ENCODE results near the gene MED12.
A peak's percentile ranks its signal among the peaks of the same experiment; 100 is the strongest.

Gene MED12

DNA sequence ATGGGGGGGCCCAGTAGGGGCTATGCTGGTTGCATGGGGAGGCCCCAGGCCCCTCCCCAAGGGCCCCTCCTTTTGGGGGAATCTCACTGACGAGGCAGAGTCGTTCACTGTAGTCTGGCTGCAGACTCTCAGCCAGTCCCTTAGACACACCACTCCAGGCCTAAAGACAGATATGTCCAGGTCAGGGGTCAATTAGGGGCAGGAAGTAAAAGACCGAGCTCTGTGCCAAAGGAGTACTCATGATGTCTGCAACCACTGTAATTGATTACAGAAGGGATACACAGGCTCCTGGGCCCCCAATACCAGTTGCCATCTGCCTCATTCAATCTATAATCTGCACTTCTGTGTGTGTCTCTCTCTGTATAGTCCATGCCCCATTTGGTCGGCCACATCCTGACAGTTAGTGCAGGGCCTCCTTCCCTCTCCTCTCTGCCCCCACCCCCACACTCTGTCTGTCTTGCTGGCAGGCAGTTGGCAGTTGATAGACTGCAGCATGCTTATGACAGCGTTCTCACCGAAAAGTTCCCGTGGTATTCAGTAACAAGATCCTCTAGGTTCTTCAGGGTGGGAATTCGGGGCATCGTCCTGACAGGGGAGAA is 10.5 kb upstream of the MED12 start:
- DNase-seq: peak; percentile 54

GRCh38 chrX:71109051-71109450 is 9.3 kb upstream of the MED12 start:
- peak; percentile 40 for DNase-seq

DNA sequence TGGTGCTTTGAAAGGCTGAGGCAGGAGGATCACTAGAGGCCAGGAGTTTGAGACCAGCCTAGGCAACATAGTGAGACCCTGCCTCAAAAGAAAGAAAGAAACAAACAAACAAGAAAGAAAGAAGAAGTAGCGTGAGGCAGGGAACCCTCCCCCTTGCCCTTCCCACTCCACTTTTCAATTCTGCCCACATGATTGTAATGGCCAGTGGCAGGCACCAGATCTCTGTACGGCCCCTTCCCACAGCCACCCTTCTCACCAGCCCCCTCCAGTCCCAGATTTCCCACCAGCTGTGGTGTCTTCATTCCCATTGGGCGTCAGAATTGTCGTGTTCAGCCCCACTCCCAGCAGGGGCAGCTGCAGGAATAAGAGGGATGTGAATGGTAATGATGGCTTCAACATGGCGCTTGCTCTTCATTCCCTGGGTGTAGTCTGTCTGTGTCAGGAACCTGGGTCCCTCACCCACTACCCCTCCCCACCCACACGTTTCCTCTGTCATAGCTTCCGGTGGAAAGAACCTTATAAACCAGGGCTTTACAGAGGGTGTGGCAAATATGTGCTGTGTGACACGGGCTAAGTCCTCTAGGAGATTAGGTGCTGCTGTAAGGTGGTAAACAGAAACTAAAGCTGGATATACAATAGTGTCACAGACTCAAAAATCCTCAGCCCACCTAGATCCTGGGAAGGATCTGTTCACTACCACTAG is 7.1 kb upstream of the MED12 start, which contains the start of gene IL2RG:
Gene IL2RG, minus strand, starts transcription at position 437 of the 703 bp plus-strand sequence. Its CDS starts 38 bp downstream, at position 399.
- DNase-seq: peak; percentile 92

DNA sequence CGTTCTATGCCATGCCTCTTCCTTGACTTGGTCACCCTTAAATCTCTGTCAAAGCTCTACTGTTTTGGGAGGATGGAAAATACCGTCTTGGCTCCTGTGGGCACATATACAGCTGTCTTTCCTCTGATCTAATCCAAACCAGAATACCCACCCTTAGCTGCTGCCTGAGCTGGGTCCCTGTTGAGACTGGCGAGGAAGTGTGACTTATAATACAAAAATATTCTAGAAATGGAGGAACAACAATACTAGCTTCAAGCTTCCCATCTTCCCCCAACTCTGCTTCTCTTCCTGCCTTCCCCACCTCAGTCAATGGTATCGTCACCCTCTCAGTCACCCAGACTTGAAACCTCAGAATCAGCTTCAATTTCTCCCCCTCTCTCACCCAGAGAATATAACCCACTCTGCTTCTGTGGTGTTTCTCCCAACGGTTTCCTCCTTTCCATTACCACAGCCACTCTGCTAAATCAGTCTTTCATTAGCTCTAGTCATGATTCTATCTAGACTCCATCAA is 6.4 kb upstream of the MED12 start:
- peak; percentile 63 for DNase-seq

DNA sequence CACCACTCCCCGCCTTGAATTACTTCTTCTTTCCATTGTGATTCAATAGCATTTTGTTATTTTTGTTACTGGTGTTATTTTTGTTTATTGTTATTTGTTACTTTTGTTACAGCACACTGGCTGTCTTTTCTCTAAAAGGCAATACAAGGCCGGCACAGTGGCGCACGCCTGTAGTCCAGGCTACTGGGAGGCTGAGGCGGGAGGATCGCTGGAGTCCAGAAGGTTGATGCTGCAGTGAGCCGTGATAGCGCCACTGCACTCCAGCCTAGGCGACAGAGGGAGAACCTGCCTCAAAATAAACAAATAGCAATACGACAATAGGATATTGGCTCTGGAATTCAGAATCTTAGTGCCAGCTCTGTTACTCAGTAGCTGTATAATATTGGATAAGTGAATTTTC is 1.0 kb upstream of the MED12 start:
- no peak for DNase-seq

- DNase-seq: no peak
These were observed 664 bp downstream of the MED12 start for GRCh38 chrX:71118985-71119535.

DNA sequence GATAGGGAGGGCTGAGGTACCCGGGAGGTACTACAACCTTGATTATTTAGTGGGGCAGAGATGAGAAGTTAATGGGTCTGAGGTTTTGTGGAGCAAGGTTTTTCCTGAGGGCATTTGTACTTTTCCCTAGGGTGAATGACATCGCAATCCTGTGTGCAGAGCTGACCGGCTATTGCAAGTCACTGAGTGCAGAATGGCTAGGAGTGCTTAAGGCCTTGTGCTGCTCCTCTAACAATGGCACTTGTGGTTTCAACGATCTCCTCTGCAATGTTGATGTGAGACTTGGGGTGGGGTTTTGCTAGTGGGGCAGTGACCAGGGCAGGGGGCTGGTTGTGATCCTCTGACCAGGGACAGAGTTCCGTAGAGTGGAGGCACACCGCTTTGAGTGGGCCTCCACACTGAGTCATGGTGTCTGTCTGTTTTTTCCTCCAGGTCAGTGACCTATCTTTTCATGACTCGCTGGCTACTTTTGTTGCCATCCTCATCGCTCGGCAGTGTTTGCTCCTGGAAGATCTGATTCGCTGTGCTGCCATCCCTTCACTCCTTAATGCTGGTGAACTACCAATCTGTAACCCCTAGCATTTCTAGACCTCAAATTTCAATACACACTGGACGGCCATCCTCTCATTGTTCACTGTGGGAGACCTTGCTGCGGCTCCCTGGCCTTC is 9.9 kb downstream of the MED12 start:
- no peak for DNase-seq

GRCh38 chrX:71128915-71129765 is 10.7 kb downstream of the MED12 start:
- DNase-seq: peak; percentile 83

- no peak for DNase-seq
These were observed 13.1 kb downstream of the MED12 start for GRCh38 chrX:71131510-71131909.

GRCh38 chrX:71140440-71140839 is 22.0 kb downstream of the MED12 start:
- no peak for DNase-seq

GRCh38 chrX:71143508-71143907 is 25.1 kb downstream of the MED12 start:
- DNase-seq: no peak

GRCh38 chrX:71144651-71145050 is 26.3 kb downstream of the MED12 start, which contains the start of gene NLGN3:
Gene NLGN3 (plus strand): TSS chrX:71144841. CDS start chrX:71147750, 2,909 bp downstream.
- DNase-seq: no peak

DNA sequence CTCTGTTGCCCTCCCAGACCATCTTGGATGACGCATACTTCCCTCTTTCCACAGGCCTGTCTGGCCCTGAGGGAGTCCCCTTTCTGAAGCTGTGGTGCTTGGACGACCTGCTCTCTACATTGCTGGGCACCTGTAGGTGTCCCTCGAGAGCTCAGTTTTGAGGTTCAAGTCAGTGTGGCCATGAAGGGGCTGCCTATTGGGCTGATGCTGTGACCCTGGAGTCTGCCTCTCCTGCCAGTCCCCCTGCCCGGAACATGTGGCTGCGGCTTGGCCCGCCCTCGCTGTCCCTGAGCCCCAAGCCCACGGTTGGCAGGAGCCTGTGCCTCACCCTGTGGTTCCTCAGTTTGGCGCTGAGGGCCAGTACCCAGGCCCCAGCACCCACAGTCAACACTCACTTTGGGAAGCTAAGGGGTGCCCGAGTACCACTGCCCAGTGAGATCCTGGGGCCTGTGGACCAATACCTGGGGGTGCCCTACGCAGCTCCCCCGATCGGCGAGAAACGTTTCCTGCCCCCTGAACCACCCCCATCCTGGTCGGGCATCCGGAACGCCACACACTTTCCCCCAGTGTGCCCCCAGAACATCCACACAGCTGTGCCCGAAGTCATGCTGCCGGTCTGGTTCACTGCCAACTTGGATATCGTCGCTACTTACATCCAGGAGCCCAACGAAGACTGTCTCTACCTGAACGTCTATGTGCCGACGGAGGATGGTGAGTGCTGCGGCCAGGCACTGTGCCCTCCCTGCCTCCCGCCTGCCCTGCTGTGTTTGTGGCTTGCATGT is 29.3 kb downstream of the MED12 start:
- no peak for DNase-seq

DNA sequence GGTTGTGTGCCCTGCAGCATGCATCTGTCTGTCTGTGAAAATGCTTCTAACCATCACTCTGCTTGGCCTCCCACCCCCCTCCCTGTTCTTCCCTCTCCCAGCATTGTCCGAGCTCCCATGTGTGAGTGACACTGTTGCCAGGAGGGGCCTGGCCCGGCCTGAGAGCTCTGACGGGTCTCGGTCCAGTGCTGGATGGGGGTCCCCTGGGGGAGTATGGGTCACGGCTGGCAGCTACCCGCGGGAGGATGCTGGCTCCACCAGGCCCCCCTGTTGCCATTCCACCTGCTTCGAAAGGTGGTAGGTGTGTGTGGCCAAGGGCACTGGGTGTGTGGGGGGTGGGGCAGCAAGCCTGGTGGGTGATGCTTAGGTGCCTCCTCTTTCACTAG is 29.9 kb downstream of the MED12 start:
- DNase-seq: no peak

GRCh38 chrX:71151366-71151765 is 33.0 kb downstream of the MED12 start:
- DNase-seq: no peak

- DNase-seq: no peak
These were observed 35.8 kb downstream of the MED12 start for GRCh38 chrX:71154196-71154595.

DNA sequence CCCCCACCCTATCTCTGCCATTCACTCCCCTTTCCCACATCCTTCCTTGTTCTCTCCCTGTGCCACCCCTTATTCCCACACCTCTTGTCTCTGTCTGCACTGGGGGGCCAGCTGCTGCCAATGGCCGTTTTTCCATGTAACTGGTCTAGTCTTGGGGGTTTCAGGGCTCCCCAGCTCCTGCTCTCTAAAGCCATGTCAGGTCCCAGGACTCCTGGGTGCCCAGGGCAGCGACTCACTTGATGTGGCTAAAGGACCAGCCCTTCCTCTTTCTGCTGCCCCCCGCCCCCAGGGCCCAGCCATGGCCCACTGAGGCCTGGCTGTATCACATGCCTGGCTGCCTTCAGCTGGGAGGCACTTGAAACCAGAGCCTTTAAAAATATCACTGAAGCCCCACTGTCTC is 36.2 kb downstream of the MED12 start:
- DNase-seq: no peak

DNA sequence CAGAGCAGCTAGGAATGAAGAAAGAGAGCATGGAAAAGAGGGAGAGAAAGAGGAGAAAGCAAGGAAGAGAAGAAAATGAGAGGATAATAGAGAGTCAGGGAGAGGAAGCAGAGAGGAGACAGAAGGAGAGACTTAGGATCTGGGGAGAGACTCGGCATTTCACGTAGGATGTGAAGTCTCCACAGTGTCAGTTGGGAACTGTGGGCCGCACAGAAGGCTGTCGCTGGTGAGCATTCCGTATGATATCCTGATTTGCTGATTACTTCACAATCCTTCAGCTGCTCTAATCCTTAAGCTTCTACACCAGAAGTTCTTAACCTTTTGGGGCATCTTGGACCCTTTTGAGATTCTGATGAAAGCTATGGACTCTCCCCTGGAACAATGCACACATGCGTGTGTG is 40.2 kb downstream of the MED12 start:
- DNase-seq: no peak

DNA sequence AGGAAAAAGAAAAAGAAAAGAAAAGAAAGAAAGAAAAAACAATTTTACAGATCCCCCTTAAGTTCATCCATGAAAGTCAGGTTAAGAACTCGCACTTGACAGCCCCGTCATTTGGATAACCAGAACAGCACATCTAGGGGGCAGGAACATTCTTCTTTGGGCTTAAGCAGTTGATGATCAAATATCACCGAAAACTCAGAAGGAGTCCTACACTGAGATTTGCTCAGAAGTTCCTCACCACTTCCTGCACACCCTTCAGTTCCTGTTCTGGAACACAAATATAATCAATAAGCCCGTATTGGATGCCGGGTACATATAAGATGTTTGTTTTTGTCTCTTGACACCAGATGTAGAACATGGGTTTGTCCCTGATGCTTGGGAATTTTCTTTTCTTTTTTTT is 40.9 kb downstream of the MED12 start:
- no peak for DNase-seq

DNA sequence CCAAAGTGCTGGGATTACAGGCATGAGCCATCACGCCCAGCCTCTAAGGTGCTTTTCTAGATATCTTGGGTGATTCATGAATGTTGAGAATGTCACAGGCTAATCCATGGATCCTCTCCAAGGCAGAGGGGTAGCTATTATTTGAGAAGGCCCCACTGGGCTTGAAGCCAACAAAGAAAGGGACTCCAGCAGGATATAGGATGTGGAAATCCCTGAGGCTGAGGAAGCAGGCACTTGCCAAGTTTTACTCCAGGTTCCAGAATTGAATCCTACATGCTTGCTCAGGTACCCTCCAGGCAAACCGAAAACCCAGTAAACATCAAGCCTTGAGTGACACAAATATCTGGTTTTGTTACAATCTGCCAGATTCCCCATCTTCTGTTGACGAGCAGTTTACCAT is 42.1 kb downstream of the MED12 start:
- no peak for DNase-seq

- DNase-seq: no peak
These were observed 44.6 kb downstream of the MED12 start for GRCh38 chrX:71162981-71163380.

GRCh38 chrX:71164071-71164470 is 45.7 kb downstream of the MED12 start:
- no peak for DNase-seq
